ENCODE measurements around the gene OTUB2. TPM values are rescaled to one million over a fixed set of nuclear protein-coding genes. Genes with fewer than 3 reads are reported as not detected.

Gene OTUB2
- total and polyA plus RNA-seq, 2 experiments from 2014 or later = 2.7 to 2.8 TPM

DNA sequence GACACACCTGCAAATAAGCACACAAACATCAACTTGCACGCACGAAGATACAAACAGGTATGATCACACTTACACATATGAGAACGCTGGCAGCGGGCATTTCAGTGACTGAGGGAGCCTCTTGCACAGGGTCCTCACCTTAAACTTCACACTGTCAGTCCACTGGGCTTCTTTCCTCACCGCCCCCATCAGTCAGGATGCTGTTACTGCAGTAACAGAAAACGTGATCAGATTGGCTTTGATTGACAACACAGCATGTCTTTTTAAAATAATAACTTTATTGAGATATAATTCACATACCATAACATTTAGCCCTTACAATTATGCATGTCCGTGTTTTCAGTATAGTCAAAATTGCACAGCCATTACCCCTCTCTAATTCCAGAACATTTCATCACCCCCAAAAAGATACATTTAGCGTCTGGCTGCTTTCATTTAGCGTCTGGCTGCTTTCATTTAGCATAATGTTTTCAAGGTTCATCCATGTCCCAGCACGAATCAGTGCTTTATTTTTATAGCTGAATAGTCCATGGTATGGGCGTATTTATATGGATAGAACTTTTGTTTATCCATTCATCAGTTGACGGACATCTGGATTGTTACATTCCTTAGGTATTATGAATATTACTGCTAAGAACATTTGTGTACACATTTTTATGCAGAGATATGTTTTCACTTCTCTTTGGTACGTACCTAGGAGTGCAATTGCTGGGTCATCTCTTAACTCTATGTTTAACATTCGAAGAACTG, 20.6 kb upstream of the OTUB2 start:
- H3K4me3 ChIP-seq = no peak overlapping the region
- no peaks in the 10 kb centered on the region for H3K4me1 ChIP-seq (ENCODE audit: insufficient read depth)
- no peak overlapping the region for H3K27ac ChIP-seq
- H3K27me3 ChIP-seq = no peaks in the 10 kb centered on the region
- no peak for TF ChIP-seq EZH2phosphoT487 (IDR thresholded peaks at IDR 0.05; ENCODE audit: low read depth, severe bottlenecking, unreplicated experiment)
- TF ChIP-seq, protein P1, sequence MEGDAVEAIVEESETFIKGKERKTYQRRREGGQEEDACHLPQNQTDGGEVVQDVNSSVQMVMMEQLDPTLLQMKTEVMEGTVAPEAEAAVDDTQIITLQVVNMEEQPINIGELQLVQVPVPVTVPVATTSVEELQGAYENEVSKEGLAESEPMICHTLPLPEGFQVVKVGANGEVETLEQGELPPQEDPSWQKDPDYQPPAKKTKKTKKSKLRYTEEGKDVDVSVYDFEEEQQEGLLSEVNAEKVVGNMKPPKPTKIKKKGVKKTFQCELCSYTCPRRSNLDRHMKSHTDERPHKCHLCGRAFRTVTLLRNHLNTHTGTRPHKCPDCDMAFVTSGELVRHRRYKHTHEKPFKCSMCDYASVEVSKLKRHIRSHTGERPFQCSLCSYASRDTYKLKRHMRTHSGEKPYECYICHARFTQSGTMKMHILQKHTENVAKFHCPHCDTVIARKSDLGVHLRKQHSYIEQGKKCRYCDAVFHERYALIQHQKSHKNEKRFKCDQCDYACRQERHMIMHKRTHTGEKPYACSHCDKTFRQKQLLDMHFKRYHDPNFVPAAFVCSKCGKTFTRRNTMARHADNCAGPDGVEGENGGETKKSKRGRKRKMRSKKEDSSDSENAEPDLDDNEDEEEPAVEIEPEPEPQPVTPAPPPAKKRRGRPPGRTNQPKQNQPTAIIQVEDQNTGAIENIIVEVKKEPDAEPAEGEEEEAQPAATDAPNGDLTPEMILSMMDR (IDR thresholded peaks at IDR 0.05; ENCODE audit: poor library complexity) = peak; percentile 29
- WGBS (ENCODE audit: low lambda C conversion rate, missing lambda C conversion rate) = 54% methylated on average over 14 of the region's 14 CpGs
- H3K9me2 ChIP-seq (replicated peaks; ENCODE audit: insufficient read depth) = no peaks in the 10 kb centered on the region
- H3K79me2 ChIP-seq = no peaks in the 10 kb centered on the region
- no peaks in the 10 kb centered on the region for H3K36me3 ChIP-seq (replicated peaks; ENCODE audit: insufficient read depth, low read depth)
- DNase-seq (ENCODE audit: low spot score) = no peak
- no peak overlapping the region for H3K4me2 ChIP-seq
- H4K20me1 ChIP-seq (ENCODE audit: insufficient read depth, poor library complexity, severe bottlenecking) = no peaks in the 10 kb centered on the region
- H2AFZ ChIP-seq = no peak overlapping the region
- H3K9me3 ChIP-seq (ENCODE audit: low read depth) = no peaks in the 10 kb centered on the region

DNA sequence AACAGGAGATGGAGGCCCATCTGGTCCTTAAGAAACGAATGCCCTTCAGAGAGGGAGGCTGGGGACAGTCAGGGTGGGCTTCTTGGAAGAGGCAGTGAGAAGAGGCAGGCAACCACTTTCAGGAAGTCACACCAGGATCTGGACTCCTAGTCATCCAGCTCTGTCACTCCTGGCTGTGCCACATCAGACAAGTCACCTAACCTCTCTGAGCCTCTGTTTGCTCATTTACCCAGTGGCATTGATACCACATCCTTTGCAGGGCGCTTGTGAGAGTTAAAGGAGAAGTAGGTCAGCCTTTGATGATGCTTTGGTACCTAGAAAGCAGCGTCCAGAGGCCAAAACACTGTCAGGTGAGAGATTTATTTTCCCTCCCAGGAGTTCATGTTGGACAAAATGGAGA, 17.9 kb upstream of the OTUB2 start:
- no peak overlapping the region for H2AFZ ChIP-seq
- H3K4me3 ChIP-seq = no peak overlapping the region
- 75% methylated on average over 3 of the region's 3 CpGs for WGBS (ENCODE audit: low lambda C conversion rate, missing lambda C conversion rate)
- no peak overlapping the region for H3K27ac ChIP-seq
- DNase-seq (ENCODE audit: low spot score) = no peak
- H3K27me3 ChIP-seq = no peaks in the 10 kb centered on the region
- H3K4me1 ChIP-seq (ENCODE audit: insufficient read depth) = no peaks in the 10 kb centered on the region
- no peaks in the 10 kb centered on the region for H3K9me2 ChIP-seq (replicated peaks; ENCODE audit: insufficient read depth)
- no peak overlapping the region for H3K4me2 ChIP-seq
- H4K20me1 ChIP-seq (ENCODE audit: insufficient read depth, poor library complexity, severe bottlenecking) = no peaks in the 10 kb centered on the region
- H3K9me3 ChIP-seq (ENCODE audit: low read depth) = no peaks in the 10 kb centered on the region
- no peaks in the 10 kb centered on the region for H3K36me3 ChIP-seq (replicated peaks; ENCODE audit: insufficient read depth, low read depth)
- no peak for TF ChIP-seq EZH2 (IDR thresholded peaks at IDR 0.05; ENCODE audit: borderline replicate concordance)
- TF ChIP-seq EZH2phosphoT487 (IDR thresholded peaks at IDR 0.05; ENCODE audit: low read depth, severe bottlenecking, unreplicated experiment) = no peak
- TF ChIP-seq, protein P1 (IDR thresholded peaks at IDR 0.05; ENCODE audit: poor library complexity) = no peak
- no peaks in the 10 kb centered on the region for H3K79me2 ChIP-seq

DNA sequence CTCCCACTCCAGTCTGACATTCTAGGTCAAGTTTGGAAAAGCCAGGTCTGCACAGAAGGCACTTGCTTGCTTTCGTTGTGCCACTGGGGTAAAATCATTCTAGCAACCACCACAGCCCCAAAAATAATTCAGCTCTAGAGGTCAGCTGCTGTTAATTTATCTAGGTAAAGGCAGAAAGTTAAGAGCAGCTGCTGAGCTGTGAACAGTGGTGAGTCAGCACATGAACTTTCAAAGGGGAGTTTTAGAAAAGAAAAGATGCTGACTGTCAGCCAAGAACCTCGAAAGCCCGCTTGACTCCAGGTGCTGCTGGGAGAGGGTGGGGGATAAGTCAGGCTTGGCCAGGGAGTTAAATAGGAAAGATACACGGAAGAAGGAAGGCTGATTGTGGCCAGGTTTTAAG, 16.4 kb upstream of the OTUB2 start:
- DNase-seq (ENCODE audit: low spot score) = no peak
- Histone ChIP-seq H3K4me2 (no peak overlapping the region), H3K79me2 (no peaks in the 10 kb centered on the region), H4K20me1 (ENCODE audit: insufficient read depth, poor library complexity, severe bottlenecking) (no peaks in the 10 kb centered on the region), H3K4me3 (no peak overlapping the region), H3K9me2 (replicated peaks; ENCODE audit: insufficient read depth) (no peaks in the 10 kb centered on the region), H3K4me1 (ENCODE audit: insufficient read depth) (no peaks in the 10 kb centered on the region), H3K27me3 (no peaks in the 10 kb centered on the region), H3K27ac (no peak overlapping the region), H2AFZ (no peak overlapping the region), H3K9me3 (ENCODE audit: low read depth) (no peaks in the 10 kb centered on the region), H3K36me3 (replicated peaks; ENCODE audit: insufficient read depth, low read depth) (no peaks in the 10 kb centered on the region)
- TF ChIP-seq EZH2 (IDR thresholded peaks at IDR 0.05; ENCODE audit: borderline replicate concordance) (no peak), EZH2phosphoT487 (IDR thresholded peaks at IDR 0.05; ENCODE audit: low read depth, severe bottlenecking, unreplicated experiment) (no peak)
- TF ChIP-seq, protein P1 (IDR thresholded peaks at IDR 0.05; ENCODE audit: poor library complexity) = no peak
- 54% methylated on average over 4 of the region's 4 CpGs for WGBS (ENCODE audit: low lambda C conversion rate, missing lambda C conversion rate)
